Measurements from ENCODE around the gene RXFP2. TPM values are rescaled to one million over a fixed set of nuclear protein-coding genes. Genes with fewer than 3 reads are reported as not detected.

Gene RXFP2
- total and polyA plus RNA-seq, 2 of the 8 experiments (the other 6 are each of a cell fraction or from before 2014, with no cell fraction given) = not detected

- TF ChIP-seq CBX8 (IDR thresholded peaks at IDR 0.05; ENCODE audit: borderline replicate concordance, low read depth, low read length) (no peak), NRF1 (IDR thresholded peaks at IDR 0.05; ENCODE audit: low read depth, low read length) (no peak), CTBP2 (IDR thresholded peaks at IDR 0.05; ENCODE audit: borderline replicate concordance, insufficient read depth, insufficient read length, low read length) (no peak), ATF3 (IDR thresholded peaks at IDR 0.05; ENCODE audit: insufficient read depth, low read depth, low read length) (no peak), ZNF274 (IDR thresholded peaks at IDR 0.05; ENCODE audit: borderline replicate concordance, extremely low read depth, low read length) (no peak), JUND (IDR thresholded peaks at IDR 0.05; ENCODE audit: low read length) (no peak), KDM5A (IDR thresholded peaks at IDR 0.05; ENCODE audit: low read length) (no peak)
These were observed 20.1 kb upstream of the RXFP2 start (continued) for GRCh38 chr13:31719214-31719613.
